Measurements from ENCODE around the gene VPS41. TPM values are rescaled to one million over a fixed set of nuclear protein-coding genes. Genes with fewer than 3 reads are reported as not detected.

The VPS41 gene
- total RNA-seq, 1 donor from 2014 or later = 48.6 TPM

DNA sequence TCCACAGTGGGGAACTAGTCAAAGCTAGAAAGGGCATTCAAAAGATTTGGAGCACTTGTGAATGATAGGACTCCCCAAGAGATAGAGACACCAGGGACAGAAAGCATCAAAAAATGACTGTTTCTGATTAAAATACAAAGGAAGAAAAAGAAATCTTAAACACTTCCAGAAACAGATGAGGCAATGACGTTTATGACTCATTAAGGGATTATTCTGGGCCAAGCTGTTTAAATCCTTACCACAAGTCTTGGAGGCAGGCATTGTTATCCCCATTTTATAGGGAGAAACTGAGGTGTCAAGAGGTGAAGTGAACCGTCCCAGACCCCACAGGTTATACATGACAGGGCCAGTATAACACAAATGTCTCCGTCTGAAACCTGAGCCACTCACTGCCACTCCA lies 209.5 kb downstream of the VPS41 start:
- intact Hi-C loops (cut with DNase I) = no loop called here

DNA sequence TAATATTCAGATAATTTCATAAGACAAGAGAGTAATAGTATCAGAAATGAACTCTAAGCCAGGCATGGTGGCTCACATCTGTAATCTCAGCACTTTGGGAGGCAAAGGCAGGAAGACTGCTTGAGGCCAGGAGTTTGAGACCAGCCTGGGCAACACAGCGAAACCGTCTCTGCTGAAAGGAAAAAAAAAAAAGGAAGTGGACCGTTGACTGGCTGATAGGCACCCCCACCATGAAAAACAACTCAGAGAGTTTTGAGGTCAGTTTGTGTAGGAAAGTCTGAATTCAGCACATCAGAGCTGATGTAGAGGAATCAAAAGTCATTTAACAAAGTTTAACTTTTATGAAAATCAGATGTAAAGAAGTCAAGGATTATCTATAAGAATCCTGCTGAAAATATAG lies 214.7 kb downstream of the VPS41 start:
- no peak for DNase-seq (ENCODE audit: low spot score)
- intact Hi-C loops (cut with DNase I) = no loop called here

More for the DNA sequence above, 209.5 kb downstream of the VPS41 start:
- DNase-seq (ENCODE audit: low spot score) = no peak

DNA sequence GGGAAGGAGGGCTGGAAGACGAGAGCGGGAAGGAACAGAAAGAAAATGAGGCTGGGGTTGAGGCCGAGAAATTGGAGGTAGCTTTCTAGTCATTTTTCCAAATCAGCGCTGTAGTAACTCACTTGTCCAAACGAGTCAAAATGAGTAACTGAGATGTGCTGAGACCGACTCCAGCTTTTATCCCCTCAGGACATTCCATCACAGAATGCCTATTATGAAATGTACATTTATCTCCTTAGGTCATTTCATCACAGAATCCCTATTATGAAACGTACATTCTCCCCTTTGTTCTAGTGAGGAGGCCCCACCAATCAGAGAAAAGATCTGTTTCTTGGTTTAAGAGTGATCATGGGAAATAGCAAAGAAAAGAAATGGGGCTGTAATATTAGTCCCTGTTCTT lies 222.1 kb downstream of the VPS41 start:
- no peak for DNase-seq (ENCODE audit: low spot score)
- intact Hi-C loops (cut with DNase I) = no loop called here

DNA sequence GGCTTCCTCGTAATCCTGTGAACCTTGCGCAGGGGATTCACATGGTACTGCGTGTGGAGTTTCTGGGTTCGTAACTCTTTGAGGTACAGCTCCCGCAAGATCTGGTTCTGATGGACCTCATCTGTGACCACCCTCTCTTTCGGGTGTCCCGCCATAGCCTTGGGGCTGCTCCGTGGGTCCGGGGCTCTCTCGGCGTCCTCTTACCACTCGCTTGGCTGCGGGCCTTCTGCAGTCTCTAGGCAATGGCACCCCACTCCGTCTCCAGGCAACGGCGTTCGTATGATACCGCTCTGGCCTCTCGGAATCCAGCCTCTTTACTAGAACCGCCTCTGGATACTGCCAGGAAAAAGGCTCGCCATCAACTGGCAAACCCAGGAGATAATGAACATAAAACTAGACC lies 223.1 kb downstream of the VPS41 start:
- DNase-seq (ENCODE audit: low spot score) = no peak

DNA sequence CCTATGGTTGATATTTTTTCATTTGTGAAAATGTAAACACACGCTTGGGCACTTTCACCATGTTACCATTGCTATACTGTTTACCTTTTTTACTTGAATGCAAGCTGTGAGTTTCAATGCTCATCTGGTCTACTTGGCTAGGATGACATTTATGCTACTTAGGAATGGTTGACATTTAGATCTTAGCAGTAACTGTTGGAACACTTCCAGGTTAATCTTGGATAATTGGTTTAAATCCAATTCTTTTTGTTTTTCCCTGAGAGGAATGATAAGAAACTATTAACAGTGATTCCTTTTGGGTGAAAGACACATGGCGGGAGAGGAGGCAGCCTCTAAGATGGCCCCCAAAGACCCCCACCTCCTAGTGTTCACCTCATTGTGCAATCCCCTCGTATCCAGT lies 226.4 kb downstream of the VPS41 start:
- intact Hi-C loops (cut with DNase I) = no loop called here
- DNase-seq (ENCODE audit: low spot score) = no peak

More for the DNA sequence above, 223.1 kb downstream of the VPS41 start:
- intact Hi-C loops (cut with DNase I) = no loop called here

DNA sequence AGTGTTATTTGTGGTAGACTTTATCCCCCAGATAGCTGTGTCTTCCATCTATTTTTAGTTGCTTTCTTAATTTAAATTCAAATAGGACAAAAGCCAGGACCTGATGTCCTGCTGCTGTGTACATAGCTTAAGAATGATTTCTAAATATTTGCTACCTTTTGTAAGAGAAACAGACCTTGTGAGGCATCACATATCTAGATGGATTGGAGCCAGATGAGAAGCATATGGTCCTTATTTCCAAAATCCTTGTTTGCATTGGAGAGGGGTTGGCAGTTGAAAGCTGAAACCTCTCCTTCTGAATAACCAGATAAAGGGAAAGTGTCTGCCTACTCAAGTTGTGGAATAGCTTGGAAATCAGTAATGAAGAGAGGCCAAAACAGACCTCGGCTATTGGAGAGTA lies 227.1 kb downstream of the VPS41 start:
- no peak for DNase-seq (ENCODE audit: low spot score)
- intact Hi-C loops (cut with DNase I) = no loop called here

DNA sequence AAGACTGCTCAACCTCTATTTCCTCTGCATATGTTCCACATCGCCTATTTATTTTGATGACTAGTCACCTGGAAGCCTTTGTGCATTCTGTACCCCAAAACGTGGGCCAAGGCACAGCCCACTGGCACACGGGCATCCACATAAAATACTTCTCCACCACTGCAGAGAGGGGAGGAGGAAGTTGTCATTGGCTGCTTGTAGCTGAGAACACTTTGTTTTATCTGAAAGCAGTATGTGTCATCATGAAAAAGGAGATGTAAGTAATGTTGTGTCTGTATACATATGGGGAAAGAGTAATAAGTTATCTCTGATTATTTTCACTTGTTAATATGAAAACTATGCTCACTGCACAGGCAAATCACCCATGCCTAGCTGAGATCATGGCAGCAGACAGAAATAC lies 229.6 kb downstream of the VPS41 start:
- intact Hi-C loops (cut with DNase I) = no loop called here
- DNase-seq (ENCODE audit: low spot score) = no peak

DNA sequence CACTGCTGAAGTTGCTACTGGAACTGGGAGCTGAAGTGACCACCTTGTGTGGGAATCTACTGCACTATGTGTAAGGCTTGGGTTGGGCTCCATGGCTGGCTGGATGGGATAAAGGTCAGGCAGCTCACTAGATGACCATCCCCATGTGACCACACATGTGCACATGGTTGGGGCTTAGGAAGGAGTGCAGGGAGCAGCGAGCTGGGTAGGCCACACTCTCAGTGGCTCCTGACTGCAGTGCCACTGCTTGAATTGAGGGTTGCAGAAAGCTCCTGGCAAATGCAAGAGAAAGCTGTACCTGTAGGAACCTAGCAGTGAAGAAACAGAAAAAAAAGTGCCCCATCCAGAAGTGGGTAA lies 230.3 kb downstream of the VPS41 start:
- intact Hi-C loops (cut with DNase I) = no loop called here
- no peak for DNase-seq (ENCODE audit: low spot score)

DNA sequence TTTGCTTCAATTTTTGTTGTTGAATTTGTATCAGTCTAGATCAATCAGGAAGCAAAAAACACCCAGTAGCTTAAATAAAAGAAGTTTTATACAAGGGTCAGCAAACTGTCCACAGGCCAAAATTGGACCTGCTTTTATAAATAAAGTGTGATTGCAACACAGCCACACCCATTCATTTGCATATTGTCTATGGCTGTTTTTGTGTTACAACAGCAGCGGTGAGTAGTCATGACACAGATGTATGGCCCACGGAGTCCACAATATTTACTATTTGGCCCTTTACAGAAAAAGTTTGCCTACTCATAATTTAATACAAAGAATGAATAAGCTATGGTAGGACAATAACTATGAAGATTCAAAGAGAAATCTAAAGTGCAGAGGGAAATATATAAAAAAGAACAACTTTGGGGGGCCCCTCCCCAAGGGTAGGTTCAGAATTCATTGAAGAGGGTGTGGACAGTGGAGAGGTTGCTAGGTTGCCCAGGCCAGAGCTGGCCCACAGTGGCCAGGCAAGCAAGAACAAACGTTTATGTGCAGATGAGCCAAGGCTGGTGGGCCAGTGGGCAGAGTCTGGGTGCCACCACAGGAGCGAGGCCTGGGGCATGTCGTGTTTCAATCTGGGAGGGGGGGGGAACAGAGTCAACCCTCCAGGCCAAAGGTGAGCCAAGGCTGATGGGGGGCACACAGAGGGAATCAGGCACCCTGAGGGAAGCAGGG lies 230.9 kb downstream of the VPS41 start:
- intact Hi-C loops (cut with DNase I) = no loop called here
- no peak for DNase-seq (ENCODE audit: low spot score)

DNA sequence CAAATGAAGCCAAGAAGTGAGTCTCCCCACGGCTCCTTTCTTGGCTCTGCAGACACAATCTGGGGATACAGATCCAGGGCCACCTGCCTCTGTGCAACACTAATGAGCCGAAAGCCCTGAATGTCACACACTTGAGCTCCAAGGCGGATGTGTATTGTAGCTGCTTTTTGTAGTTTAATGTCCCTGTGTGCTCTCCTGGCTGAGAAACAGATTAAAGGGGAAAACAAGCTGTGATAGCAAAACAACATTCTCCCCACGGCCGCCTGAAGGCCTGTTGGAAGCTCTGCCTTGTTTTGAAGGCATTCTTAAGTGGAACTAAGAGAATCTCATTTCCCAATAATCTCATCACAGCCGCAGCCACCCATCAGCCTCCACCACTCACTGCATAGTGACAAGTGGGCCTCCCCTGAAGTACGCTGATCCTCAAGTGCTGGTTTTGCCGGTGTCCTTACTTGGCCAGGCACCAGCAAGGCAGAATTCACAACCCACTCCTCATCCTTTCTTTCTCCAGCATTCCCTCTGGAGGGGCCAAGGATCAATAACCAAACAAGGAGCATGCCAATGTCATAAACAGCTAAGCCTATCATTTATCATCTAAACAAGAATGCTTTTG lies 233.4 kb downstream of the VPS41 start:
- DNase-seq (ENCODE audit: low spot score) = no peak
- intact Hi-C loops (cut with DNase I) = no loop called here

DNA sequence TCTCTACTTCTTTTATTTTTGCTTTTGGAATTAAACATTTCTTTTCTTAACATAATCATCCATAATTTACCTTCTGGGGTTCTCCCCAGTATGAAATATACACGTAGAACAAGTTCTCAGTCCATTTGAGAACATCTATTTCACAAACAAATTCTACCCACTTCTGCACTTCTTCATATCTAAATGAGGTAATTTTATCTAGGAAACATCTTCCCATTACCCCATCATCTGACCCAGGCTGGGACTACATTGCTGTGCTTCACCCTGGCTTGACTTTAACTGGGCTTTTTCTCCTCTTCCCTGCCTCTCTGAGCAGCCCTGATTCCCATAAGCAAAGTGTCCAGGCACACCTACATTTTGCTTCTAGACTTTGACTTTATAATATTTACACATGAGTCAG lies 234.5 kb downstream of the VPS41 start:
- intact Hi-C loops (cut with DNase I) = no loop called here

DNA sequence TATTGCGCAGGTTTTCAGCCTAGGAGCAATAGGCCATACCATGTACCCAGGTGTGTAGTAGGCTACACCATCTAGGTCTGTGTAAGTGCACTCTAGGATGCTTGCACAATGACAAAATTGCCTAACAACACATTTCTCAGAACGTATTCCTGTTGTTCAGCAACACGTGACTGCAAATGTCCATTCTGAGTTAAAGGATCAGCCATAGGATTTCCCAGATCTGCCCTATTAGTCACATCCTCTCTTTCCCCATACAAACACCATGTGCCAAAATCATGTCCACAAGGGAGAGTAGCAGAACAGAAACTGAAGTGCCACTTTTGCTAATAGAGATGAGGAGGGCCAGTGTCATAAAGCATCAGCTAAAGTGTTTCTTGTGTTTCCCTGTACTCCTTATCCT lies 235.2 kb downstream of the VPS41 start:
- DNase-seq (ENCODE audit: low spot score) = no peak
- intact Hi-C loops (cut with DNase I) = no loop called here

More for the DNA sequence above, 234.5 kb downstream of the VPS41 start:
- DNase-seq (ENCODE audit: low spot score) = no peak

Other genes starting within 250 kb of the VPS41 start
- 0.19 TPM for gene POU6F2, start 68.7 kb upstream of the VPS41 start, total RNA-seq

All from cardiac septum (tissue), 1 donor.